ENCODE measurements around the gene CPZ.
"Not testable (repeated sequence)": the region's sequence is repeated elsewhere in the genome, so short reads cannot be mapped to it uniquely, and the experiment has no call there.

The CPZ gene

DNA sequence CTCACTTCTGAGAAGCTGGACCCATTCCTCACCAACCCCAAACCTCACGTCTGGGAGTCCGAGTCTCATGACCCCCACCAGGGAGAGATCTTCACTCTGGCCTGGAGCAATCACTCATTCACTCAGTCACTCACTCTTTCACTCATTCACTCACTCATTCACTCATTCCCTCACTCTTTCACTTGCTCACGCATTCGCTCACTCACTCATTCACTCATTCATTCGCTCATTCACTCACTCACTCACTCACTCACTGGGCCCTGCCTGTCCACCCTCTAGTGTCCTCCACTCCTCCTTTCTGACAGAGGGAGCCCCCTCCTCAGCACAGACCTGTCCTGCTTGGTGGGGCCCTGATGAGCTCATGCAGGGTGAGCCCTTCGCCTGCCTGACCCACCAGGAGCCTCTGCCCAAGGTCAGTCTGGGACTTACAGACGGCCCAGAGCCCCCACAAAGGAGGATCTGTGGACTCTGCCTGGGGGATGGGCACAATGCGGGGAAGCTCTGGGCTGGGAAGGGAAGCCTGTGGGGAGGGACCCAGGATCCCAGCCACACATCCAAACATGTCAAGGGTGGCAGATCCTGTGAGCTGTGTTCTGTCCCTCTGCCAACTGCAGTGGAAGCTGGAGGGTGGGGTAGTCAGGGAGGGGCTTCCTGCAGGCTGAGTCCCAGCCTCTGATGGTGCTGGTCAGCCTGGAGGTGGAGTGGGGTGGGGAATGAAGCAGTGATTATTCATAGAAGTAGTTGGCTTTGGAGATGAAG lies 18.5 kb downstream of the CPZ start:
- no peak for DNase-seq (ENCODE audit: low read depth in 2 of 2)

DNA sequence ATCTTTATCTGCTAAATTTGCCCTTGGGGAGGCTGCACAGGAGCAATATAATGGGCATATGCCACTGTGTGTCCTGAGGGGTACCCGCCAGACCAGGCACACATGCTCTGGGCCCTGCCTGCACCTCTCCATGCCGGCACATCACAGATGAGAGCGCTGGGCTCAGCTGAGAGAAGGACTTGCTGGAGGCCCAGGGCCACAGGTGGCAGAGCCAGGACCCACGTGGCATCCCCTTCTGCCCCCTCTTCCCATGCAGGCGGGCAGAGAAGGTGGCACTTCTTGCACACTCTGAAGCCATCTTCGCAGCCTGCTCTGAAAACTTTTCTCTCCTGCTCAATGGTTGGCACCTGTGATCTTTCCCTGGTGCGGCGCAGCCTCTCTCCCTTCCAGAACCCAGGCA lies 20.1 kb downstream of the CPZ start:
- DNase-seq (ENCODE audit: low read depth in 2 of 2), result no peak

DNA sequence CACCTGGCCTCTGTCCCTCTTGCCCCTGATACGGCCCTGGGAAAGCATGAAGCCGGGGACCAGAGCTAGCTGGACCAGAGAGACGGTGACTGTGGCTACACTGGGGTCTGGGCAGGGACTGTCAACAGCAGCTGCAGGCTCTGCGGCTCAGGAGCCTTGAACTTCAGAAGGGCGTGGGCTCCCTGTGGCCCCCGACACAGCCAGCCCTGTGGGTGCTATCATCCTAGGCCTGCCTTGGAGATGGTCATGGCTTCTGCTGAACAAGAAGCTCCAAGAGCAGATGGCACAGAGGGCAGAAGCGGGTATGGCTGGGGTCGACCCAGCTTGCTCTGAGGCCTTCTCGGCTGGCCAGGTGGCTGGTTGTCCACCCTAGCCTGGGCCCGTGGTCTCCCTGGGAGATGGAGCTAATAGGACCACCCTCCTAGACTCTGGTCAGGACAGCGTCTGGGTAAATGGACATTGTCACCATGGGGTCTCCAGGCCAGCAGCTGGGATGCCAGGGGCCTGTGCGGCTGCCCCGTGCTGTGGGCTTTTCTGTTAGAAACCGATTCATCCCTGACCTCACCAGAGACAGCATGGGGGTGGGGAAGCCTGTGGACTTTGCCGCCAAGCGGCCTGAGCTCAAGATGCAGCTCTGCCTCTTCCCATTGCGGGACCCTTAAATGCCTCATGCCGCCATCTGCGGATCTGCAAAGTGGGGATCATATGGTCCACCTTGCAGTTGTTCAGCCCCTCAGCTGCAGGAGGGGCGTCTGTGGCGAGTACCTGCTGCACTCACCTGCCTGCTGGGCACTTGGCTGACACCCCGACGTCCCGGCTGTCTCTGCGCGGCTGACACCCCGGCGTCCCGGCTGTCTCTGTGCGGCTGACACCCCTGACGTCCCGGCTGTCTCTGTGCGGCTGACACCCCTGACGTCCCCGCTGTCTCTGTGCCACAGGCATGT lies 21.1 kb downstream of the CPZ start:
- DNase-seq (ENCODE audit: low read depth in 2 of 2), result no peak

DNA sequence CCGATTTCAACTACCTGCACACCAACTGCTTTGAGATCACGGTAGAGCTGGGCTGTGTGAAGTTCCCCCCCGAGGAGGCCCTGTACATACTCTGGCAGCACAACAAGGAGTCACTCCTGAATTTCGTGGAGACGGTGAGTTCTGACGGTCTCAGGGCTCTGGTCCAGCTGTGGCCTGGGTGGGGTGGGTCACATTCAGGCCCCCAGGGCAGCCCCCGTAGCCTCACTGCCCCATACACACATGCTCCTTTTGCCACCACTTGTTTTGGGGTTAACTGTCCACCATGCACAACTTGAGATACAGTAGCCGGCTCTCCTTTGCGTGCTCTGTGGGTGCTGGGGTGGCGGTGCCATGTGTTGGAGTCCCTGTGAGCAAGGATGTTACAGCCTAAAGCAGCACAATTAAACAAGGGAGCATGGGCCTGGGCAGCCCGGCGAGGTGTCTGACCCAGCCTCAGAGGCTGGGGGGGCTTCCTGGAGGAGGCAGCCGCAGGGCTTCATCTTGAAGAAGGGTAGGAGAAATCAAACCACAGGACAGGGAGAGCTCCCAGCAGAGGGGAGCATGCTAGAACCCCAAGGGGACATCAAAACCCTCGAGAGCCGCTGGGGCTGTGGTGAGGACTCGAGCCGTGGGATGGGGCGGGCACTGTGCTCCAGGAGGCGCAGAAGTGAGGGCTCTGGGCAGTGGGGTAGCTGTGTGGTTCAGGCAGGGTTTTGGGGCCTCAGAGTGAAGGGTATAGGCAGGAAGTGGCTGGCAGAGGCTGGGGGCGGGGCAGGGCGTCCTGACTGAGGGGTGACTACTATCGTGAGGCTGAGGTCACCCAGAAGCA lies 22.0 kb downstream of the CPZ start:
- DNase-seq (ENCODE audit: low read depth in 2 of 2), result no peak

DNA sequence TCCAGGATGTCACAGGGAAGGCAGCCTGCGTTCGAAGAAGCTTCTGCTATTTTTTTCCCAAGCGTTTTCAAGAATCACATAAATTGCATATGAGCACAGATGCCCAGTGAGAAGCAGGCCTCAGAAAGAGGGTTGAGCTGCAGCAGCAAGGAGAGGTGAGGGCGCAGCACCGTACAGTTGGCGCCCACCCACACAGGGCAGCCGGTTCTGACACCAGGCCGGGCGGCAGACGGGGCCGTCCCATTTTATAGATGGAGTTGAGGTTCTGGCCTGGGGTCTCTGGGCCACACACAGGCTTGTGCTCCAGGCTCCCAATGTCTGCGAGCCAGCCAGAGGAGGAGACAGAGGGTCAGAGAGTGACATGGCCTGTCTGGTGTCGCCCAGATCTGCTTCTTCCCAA lies 22.8 kb downstream of the CPZ start:
- no peak for DNase-seq (ENCODE audit: low read depth in 2 of 2)

DNA sequence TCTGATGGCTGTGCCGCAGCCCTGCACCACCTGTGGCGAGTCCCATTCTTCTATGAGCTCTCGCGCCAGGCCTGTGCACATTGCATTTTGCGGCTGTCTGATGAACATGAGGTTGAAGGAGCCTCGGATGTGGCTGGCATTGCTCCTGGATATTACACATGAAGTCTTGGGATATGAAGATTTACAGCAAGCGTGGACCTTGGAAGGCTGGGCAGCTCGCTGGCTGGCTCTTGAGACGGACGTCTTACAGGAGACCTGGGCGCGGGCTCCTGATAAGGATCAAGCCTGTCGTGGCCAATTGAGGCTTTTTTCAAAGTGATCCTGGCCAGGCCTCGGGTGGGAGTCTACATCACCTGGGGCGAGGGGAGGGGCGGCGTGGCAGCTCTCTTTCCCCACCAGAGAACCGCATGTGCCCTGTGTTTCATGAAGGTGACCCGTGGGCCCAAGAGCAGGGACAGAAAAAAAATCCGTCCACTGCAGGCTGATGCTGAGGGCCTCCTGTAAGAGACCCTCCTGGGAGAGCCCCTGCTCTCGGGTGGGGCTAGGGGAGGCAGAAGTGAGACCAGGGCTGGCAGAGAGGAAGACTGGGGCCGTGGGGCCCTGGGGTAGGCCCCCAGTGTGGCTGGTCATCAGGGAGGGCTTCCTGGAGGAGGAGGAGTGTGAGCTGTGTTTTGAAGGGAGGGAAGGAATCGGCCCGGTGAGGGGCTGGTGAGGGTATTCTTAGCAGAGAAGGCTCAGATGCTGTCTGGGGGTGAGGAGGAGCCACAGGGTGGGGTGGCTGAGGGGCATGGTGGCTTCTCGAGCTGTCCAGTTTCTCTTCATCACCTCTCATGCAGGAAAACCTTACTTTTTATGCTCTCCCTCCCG lies 23.6 kb downstream of the CPZ start:
- no peak for DNase-seq (ENCODE audit: low read depth in 2 of 2)

DNA sequence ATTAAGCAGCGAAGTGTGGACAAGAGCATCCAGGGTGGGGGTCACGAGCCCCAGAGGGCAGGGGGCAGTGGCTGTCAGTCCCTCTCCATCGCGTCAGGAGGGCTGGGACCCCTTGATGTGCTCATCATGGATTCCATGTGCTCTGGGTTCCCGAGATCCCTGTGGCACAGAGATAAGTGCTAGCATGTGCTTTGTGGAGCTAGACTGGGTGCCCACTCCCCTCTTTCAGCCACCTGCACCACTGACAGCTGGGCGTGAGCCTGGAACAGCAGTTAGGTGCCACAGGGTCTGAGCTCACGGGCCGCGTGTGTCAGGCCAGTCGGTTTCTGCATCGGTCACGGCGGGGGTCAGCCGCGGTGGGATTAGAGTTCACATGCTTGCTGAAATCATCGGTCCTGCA lies 24.3 kb downstream of the CPZ start:
- DNase-seq (ENCODE audit: low read depth in 2 of 2), result no peak

DNA sequence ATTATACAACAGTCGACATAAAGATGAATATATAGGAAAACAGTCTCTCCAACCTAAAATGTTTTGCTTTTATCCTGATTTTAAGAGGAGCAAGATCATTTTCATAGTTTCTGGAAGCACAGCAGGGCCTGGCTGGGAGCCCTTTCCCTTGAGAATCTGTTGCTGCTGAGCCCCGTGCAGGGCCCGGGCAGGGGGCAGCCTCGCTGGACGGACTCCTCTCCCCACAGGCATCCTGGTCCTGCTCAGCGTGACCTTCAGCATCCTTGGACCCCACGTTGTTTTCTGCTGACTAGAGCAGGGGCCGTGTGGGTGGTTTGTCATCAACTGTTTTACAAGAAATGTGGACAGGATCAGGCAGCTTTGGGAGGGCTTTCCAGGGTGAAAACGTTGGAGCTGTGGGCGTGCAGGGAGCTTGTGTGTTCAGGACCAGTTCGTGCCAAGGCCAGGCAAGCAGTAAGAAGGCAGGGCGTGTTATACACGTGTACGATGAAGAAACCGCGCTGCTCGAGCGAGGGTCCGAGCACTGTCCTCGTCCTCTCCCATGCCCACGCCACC lies 25.0 kb downstream of the CPZ start:
- DNase-seq (ENCODE audit: low read depth in 2 of 2), result no peak

DNA sequence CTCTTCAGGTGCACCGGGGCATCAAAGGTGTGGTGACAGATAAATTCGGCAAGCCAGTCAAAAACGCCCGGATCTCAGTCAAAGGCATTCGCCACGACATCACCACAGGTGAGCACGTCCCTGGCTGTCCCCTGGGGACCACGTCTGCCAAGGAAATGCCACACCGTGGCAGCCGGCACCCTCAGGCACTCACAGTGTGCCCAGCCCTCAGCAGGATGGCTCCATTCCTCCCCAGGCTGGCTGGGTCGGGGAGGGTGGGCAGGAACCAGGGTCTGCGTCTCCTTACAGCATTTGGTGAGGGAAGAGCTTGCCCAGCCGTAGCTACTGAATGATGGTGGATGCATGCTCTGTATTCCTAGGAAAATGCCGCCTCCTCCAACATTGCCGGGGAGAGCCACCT lies 25.9 kb downstream of the CPZ start:
- DNase-seq (ENCODE audit: low read depth in 2 of 2), result no peak

DNA sequence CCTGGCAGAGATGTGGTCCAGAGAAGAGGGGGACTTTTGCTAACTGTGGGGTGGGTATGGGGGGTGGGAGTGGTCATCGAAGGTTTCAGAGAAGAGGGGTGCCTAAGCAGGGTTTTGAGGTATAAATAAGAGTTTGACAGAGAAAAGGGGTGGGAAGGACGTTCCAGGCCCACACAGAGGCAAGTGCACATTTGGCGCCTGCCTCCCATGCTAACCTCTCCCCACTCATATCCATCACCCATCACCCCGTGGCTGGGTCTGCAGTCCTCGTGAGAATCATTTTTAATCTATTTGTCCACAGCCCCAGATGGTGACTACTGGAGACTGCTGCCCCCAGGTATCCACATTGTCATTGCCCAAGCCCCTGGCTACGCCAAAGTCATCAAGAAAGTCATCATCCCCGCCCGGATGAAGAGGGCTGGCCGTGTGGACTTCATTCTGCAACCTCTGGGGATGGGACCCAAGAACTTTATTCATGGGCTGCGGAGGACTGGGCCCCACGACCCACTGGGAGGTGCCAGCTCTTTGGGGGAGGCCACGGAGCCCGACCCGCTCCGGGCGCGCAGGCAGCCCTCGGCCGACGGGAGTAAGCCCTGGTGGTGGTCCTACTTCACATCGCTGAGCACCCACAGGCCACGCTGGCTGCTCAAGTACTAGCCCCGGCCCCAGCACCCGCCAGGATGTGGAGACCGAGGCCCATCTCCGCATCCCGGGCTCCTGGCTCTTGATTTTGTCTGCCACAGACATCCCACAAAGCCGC lies 26.6 kb downstream of the CPZ start:
- no peak for DNase-seq (ENCODE audit: low read depth in 2 of 2)

DNA sequence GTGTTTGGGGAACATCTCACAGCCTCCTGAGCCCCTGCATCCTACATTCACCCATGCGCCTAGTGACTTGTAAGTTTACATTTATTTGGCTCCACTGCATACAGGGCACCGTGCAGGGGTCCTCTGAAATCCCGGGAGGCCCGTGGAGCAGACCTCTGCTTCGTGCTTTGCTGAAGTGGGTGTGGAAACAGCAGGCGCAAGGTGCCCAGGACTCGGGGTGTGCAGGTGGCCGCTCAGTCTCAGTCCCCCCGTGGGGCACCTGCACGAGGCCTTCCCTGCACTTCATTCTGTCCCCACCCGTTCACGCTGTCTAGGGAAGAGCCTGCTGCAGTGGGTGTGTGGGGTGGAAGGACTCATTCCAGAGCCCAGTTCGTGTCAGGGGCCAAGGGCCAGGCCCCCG lies 28.6 kb downstream of the CPZ start:
- DNase-seq (ENCODE audit: low read depth in 2 of 2), result not testable (repeated sequence)

DNA sequence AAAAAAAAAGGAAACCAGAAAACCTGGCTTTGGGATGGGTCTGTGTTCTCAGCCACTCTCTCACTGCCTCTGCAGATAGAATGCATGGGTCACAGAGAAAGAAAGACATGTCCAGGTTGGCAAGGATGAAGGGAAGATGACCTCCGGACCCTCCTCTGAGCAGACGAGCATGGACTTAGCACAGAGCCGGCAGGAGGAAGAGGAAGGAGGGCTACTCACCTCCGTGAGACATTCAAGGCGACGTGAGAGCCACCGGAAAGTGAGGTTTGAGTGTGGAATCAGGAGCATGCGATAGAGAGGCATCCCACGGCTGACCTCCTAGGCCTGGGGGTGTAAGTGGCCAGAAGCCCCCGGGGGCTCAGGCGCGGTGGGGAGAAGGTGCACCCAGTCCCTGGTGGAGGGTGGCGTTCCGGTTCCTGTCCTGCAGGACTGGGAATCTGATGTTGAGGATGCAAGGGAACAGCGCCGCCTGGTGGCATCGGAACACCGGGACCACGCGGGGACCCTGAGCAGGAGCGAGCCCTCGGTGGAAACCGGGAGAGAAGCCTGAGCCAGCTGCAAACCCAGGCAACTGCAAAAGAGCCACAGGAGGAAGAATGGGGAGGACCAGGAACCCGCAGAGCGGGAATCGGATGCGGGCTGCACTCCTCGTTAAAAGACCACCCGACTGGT lies 32.2 kb downstream of the CPZ start:
- not testable (repeated sequence) for DNase-seq (ENCODE audit: low read depth in 2 of 2)

DNA sequence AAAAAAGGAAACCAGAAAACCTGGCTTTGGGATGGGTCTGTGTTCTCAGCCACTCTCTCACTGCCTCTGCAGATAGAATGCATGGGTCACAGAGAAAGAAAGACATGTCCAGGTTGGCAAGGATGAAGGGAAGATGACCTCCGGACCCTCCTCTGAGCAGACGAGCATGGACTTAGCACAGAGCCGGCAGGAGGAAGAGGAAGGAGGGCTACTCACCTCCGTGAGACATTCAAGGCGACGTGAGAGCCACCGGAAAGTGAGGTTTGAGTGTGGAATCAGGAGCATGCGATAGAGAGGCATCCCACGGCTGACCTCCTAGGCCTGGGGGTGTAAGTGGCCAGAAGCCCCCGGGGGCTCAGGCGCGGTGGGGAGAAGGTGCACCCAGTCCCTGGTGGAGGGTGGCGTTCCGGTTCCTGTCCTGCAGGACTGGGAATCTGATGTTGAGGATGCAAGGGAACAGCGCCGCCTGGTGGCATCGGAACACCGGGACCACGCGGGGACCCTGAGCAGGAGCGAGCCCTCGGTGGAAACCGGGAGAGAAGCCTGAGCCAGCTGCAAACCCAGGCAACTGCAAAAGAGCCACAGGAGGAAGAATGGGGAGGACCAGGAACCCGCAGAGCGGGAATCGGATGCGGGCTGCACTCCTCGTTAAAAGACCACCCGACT lies 37.8 kb downstream of the CPZ start:
- DNase-seq (ENCODE audit: low read depth in 2 of 2), result not testable (repeated sequence)

DNA sequence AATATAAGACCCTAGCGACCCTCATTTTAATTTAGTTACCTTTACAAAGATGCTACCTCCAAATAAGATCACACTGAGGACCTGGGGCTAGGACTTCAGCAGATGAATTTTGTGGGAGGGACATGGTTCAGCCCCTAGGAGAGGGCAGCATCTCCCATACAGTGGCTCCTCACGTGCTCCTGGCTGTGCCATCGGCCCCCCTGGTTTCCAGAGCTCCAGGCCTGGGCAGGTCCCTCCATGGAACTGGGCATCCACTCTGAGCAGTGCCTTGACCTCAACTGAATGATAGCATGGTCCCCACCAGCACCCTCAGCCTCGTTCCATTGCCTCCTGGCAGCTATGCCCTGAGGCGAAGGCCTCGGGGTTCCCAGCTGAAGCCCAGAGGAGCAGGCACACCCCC lies 39.3 kb downstream of the CPZ start:
- not testable (repeated sequence) for DNase-seq (ENCODE audit: low read depth in 2 of 2)

DNA sequence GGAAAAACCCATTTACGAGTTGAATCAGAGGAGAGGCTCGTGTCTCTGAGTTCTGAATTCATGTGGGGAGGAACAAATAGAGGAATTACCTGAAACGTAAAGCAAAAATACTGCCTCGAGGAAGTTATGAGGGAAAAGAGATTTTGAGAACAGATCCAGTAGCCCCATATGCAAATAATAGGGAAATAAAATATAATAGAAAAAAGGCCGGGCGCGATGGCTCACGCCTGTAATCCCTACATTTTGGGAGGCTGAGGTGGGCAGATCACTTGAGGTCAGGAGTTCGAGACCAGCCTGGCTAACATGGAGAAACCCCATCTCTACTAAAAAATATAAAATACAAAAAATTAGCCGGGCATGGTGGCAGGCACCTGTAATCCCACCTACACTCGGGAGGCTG lies 42.2 kb downstream of the CPZ start:
- not testable (repeated sequence) for DNase-seq (ENCODE audit: low read depth in 2 of 2)

DNA sequence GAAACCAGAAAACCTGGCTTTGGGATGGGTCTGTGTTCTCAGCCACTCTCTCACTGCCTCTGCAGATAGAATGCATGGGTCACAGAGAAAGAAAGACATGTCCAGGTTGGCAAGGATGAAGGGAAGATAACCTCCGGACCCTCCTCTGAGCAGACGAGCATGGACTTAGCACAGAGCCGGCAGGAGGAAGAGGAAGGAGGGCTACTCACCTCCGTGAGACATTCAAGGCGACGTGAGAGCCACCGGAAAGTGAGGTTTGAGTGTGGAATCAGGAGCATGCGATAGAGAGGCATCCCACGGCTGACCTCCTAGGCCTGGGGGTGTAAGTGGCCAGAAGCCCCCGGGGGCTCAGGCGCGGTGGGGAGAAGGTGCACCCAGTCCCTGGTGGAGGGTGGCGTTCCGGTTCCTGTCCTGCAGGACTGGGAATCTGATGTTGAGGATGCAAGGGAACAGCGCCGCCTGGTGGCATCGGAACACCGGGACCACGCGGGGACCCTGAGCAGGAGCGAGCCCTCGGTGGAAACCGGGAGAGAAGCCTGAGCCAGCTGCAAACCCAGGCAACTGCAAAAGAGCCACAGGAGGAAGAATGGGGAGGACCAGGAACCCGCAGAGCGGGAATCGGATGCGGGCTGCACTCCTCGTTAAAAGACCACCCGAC lies 43.5 kb downstream of the CPZ start:
- not testable (repeated sequence) for DNase-seq (ENCODE audit: low read depth in 2 of 2)

DNA sequence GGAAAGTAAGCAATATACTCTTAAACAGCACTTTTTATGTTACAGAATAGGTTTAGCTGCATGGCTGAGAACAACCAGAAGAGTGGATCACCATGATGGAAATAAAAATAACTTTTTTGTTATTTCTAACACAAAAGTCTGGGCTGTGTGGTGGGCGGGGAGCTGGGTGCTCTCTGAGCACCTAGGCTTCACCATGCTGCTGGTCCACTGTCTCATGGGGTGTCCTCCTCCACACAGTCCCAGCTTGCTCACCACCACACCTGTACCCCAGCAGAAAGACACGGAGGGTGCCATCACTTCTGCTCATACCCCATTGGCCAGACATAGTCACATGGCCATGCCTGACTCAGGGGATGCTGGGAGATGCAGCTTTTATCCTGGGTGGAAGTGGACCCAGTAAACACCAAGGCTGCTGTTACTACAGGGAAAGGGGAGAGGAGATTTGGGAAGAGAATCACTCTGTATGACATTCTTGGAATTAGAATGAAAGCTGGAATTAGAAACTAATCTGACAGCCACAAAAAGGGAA lies 45.0 kb downstream of the CPZ start:
- DNase-seq (ENCODE audit: low read depth in 2 of 2), result no peak

DNA sequence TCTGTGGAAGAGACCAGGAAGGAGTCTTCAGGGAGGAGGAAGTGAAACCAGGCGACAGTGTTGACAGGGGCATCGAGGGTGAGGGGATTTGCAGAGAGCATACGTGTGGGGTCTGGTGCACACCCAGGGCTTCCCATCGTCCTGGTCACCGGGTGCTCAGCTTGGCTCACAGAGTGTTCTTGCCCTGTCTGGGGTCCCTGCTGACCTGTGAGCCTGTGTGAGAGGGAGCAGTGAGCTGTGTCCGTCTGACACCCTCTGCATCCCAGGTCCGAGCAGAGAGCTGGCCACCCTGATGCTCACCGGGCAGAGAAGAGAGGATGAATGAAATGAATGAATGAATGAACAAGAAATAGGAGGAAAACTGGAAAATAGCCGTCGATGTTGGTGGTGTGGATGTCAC lies 46.5 kb downstream of the CPZ start:
- no peak for DNase-seq (ENCODE audit: low read depth in 2 of 2)
